Measurements from ENCODE around the gene TNNC2. TPM values are rescaled to one million over a fixed set of nuclear protein-coding genes. Genes with fewer than 3 reads are reported as not detected.

Gene TNNC2
- total RNA-seq, 1 experiment from 2014 or later = 4.6 TPM

- H3K9ac ChIP-seq (ENCODE audit: extremely low read depth, insufficient read length, low read length) = no peak overlapping the region
Measured at GRCh38 chr20:45867819-45868176, 40.7 kb upstream of the TNNC2 start.

More at GRCh38 chr20:45867819-45868176, 40.7 kb upstream of the TNNC2 start:
- Histone ChIP-seq H4K20me1 (ENCODE audit: control insufficient read depth, insufficient read depth, insufficient read length) (no peaks in the 10 kb centered on the region), H2BK20ac (ENCODE audit: low read depth, low read length, poor library complexity, severe bottlenecking) (no peak overlapping the region), H3K14ac (ENCODE audit: insufficient read depth, low read length) (no peak overlapping the region), H2BK12ac (ENCODE audit: insufficient read length, low read depth, low read length) (no peak overlapping the region), H3K4ac (ENCODE audit: low read depth, low read length) (no peak overlapping the region), H3K18ac (ENCODE audit: insufficient read length, low read depth, low read length) (no peak overlapping the region), H3K23me2 (ENCODE audit: insufficient read length, low read depth, low read length, poor library complexity, severe bottlenecking) (no peaks in the 10 kb centered on the region), H2BK5ac (ENCODE audit: insufficient read length, low read length) (no peak overlapping the region), H2AK5ac (ENCODE audit: insufficient read length, low read length) (no peak overlapping the region), H3K27ac (ENCODE audit: insufficient read length, low read depth, low read length) (no peak overlapping the region), H3K27me3 (ENCODE audit: insufficient read depth, low read length) (no peaks in the 10 kb centered on the region), H3K4me1 (ENCODE audit: insufficient read depth, low read length) (no peaks in the 10 kb centered on the region; the same call in 1 of the 2 replicates), H3K4me2 (ENCODE audit: insufficient read depth, insufficient read length, low read length) (no peak overlapping the region), H2BK120ac (ENCODE audit: low read depth, low read length, poor library complexity, severe bottlenecking) (no peak overlapping the region), H3K79me1 (ENCODE audit: insufficient read depth, low read depth, low read length, poor library complexity, severe bottlenecking) (no peaks in the 10 kb centered on the region), H4K8ac (replicated peaks; ENCODE audit: insufficient read length, low read depth, low read length) (no peak overlapping the region), H3K23ac (ENCODE audit: insufficient read length, low read depth, low read length) (no peak overlapping the region), H3T11ph (ENCODE audit: low read length) (no peak overlapping the region), H4K5ac (ENCODE audit: insufficient read length, low read depth, low read length) (no peak overlapping the region), H3K9me3 (ENCODE audit: control insufficient read depth, low read depth, low read length) (no peaks in the 10 kb centered on the region), H3K79me2 (ENCODE audit: insufficient read depth, low read length) (no peaks in the 10 kb centered on the region), H2AFZ (ENCODE audit: low read length) (no peak overlapping the region), H4K91ac (ENCODE audit: insufficient read length, low read depth, low read length) (no peak overlapping the region), H3K56ac (ENCODE audit: insufficient read length, low read depth, low read length) (no peak overlapping the region), H2BK15ac (ENCODE audit: low read depth, low read length) (no peak overlapping the region)
- no peak overlapping the region for H3K27ac Mint-ChIP-seq
- no peak for TF ChIP-seq CTCF (conservative IDR thresholded peaks at IDR 0.05)
- H3K4me1 Mint-ChIP-seq = no peaks in the 10 kb centered on the region
- H3K4me3 Mint-ChIP-seq = no peak overlapping the region
- DNase-seq = no peak
- no peaks in the 10 kb centered on the region for H3K27me3 Mint-ChIP-seq (ENCODE audit: low read depth)
- peaks cover 0 to 4% (median 0%) of the 10 kb centered on the region in 3 experiments; a peak in 1 of 7 replicates for H3K36me3 Mint-ChIP-seq (ENCODE audit: insufficient read depth in 1 of 3, low read depth in 3 of 3)
- H3K9me3 Mint-ChIP-seq = no peaks in the 10 kb centered on the region

Measured in H9 (cell line).